IPS-11a (cell line): Measurements from ENCODE around the gene KRTAP19-2.
"Not testable (repeated sequence)": the region's sequence is repeated elsewhere in the genome, so short reads cannot be mapped to it uniquely, and the experiment has no call there.

Source experiments
- H3K4me3 ChIP-seq: one replicate; pipeline ENCODE4 v1.5.1; 2013; ENCODE audit warnings: low read depth, low read length, control low read depth

Gene KRTAP19-2, protein sequence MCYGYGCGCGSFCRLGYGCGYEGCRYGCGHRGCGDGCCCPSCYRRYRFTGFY

DNA sequence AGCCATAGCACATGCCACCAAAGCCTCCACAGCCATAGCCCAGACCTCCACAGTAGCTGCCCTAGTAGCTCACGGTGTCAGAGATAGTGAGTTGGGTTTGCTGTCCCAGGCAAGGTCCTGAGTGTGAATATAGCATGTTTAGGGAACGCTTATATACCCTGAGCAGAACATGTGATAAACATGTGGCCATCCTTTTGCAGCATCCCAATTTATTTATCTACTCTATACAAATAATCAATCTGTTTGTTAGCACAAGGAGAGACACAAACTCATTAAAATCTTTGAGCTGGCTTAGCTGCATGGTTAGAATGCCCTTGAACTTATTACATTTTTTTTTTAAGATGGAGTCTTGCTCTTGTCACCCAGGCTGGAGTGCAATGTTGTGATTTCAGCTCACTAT is at the start of gene KRTAP19-2:
TSS of gene KRTAP19-2 (minus strand) at position 101 of the 400 bp plus-strand sequence. CDS start at position 13, 88 bp downstream.
- H3K4me3 ChIP-seq = no peak within 1 kb of the TSS

DNA sequence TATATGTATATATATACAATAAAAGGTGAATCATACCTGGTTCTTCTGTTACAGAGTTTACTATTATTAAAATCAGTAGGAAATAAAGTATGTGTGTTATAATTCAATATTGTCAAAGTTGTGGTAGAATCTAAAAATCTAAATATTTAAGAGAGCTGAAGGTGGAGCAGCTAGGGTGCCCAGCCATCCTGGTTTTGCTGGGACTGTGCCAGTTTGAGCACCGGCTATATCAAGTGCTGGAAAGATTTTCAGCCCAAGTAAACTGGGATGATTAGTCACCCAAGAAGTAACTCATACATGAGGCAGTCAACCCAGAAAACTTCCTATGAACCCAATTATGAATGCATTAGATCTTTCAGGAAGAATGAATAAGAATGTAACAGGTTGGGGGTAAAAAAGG is 31.6 kb upstream of the KRTAP19-2 start:
- no peak overlapping the region for H3K4me3 ChIP-seq

DNA sequence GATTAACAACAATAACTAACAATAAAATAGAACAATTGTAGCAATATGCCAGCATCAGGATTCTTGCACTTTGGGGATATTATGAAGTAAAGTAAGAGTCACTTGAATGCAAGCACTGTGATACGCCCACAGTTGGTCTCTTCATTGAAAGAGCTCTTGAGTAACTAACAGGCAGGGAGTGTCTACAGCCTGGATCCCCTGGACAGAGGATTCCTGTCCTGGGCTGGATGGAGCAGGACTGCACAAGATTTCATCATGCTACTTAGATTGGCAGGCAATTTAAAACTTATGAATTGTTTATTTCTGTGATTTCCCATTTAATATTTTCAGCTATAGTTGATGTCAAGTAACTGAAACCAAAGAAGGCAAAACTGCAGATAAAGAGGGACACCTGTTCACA is 28.4 kb upstream of the KRTAP19-2 start:
- H3K4me3 ChIP-seq = no peak overlapping the region

DNA sequence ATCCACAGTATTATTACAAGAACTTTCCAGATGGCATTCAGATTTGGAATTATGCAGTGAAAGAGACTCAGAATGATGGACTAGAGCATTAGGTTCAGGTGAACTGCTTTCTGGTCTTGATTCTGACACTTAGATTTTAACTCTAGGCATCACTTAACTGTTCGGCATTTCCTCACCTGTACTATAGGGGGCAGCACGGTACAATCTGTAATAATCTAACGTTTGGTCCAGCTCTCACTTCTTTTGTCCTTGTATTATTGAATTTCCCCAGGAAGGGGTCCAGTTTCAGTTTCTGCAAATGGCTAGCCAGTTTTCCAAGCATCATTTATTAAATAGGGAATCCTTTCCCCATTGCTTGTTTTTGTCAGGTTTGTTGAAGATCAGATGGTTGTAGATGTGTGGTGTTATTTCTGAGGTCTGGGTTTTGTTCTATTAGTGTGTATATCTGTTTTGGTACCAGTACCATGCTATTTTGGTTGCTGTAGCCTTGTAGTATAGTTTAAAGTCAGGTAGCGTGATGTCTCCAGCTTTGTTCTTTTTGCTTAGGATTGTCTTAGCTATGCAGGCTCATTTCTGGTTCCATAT is 18.5 kb upstream of the KRTAP19-2 start:
- H3K4me3 ChIP-seq = not testable (repeated sequence)

DNA sequence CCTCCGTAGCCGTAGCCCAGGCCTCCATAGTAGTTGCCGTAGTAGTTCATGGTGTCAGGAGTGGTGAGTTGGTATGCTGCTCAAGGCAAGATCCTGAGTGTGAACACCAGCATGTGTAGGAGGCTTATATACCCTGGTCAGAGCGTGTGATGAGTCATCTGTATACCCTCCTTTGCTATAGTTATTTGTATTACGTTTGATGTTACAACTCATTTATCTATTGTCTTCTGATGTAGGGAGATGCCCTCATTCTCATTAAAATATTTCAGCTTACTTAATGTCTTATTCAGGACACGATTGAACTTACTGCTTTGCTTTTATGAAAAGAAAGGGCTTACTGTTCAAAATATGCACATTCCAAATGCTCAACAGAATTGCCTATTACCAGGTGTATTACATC is 14.8 kb upstream of the KRTAP19-2 start, which contains the start of gene KRTAP19-5:
TSS of gene KRTAP19-5 (minus strand) at position 101 of the 400 bp plus-strand sequence. CDS start at position 50, 51 bp downstream.
- no peak within 1 kb of the TSS for H3K4me3 ChIP-seq

DNA sequence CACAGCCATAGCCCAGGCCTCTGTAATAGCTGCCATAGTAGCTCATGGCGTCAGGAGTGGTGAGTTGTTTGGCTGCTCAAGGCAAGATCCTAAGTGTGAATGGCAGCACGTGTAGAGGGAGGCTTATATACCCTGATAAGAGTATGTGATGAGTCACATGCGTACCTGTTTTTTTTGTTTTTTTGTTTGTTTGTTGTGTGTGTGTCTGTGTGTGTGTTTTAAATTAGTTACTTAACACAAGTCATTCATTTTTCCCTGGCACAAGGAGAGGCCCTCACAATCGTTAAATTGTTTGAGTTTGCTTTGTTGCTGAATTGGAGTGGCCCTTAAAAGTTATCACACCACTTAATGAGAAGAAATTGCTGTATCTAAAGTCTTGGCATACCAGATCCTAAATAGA is 9.8 kb upstream of the KRTAP19-2 start, which contains the start of gene KRTAP19-4:
TSS of gene KRTAP19-4 (minus strand) at position 101 of the 400 bp plus-strand sequence. CDS start at position 46, 55 bp downstream.
- H3K4me3 ChIP-seq = no peak within 1 kb of the TSS

DNA sequence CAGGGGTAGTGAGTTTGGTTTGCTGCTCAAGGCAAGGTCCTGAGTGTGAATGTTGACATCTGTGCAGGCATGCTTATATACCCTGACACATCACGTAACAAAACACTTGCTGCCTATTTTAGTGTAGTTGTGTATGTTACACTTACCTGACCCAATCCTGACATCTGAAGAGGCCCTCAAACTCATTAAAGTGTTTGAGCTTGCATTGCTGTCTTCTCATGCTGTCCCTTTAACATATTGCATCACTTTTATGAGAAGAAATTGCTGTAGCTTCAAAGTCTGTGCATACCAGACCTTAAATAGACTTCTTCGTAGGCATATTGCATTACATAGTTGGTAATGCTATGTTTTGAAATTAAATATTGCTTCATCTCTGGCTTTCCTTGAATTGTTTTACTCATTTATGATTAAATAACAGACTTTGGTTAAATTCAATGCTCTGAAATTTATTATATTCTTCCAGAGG is 4.8 kb upstream of the KRTAP19-2 start, which contains the start of gene KRTAP19-3:
TSS of gene KRTAP19-3 (minus strand) at position 51 of the 466 bp plus-strand sequence. CDS start 56 bp downstream, outside the sequence.
- no peak within 1 kb of the TSS for H3K4me3 ChIP-seq

DNA sequence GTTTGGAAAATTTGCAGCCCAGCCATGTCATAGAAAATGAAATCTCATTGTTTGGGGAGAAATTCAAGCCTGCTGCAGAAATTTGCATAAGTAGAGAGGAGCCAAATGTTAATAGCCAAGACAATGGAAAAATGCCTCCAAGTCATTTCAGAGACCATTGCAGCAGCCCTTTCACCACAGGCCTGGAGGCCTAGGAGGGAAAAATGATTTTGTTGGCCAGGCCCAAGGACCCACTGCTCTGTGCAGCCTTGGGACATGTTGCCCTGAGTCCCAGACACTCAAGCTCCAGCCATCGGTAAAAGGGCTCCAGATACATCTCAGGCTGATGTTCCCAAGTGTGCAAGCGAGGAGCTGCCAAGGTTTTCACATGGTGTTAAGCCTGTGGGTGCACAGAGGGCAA is 1.1 kb downstream of the KRTAP19-2 start:
- H3K4me3 ChIP-seq = no peak overlapping the region

DNA sequence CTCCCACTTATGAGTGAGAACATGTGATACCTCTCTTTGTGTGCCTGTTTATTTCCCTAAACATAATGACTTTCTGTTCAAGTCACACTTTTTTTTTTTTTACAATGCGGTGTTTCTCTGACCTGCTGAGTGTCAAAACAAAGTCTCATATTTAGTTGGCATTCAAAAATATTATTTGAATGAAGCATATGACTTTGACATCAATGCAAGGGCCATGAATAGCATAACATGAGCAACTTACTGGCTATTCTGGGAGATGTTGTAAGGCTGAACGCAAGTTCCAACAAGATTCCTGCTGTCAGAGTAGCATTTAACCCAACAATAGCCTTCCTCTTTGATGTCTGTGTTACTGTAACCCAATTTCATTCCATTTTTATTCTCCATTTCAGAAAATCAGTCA is 5.1 kb downstream of the KRTAP19-2 start:
- no peak overlapping the region for H3K4me3 ChIP-seq

DNA sequence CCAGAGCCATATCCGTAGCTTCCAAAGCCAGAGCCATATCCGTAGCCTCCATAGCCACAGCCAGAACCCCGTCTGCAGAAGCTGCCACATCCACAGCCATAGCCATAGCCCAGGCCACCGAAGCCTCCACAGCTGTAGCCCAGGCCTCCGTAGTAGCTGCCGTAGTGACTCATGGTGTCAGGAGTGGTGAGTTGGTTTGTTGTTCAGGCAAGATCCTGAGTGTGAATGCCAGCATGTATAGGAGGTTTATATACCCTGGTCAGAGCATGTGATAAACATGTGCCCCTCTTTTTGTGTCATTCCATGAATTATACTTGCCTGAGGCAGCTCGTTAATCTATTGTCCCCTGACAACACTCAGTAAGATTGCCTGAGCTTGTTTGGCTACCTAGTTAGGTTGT is 7.1 kb downstream of the KRTAP19-2 start, which contains the start of gene KRTAP19-1:
TSS of gene KRTAP19-1 (minus strand) at position 223 of the 400 bp plus-strand sequence. CDS start at position 173, 50 bp downstream.
- H3K4me3 ChIP-seq = no peak within 1 kb of the TSS

DNA sequence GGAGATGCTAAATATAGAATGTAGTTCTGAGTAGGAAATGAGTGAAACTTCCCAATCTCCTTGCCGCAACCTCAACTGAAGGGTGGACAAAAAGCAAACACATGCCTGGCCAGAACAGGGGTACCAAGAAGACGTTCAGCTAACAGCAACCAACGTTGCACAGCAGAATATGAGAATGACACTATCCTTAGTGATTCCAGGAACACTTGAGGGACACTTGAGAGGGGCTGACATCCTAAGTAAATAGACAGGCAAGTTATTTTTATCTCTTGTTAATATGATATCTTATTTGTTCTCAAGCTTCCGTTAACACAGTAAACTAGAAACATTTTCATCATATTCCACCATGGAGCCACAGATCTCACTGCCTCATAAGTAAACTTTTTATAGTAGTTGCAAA is 8.0 kb downstream of the KRTAP19-2 start:
- no peak overlapping the region for H3K4me3 ChIP-seq

DNA sequence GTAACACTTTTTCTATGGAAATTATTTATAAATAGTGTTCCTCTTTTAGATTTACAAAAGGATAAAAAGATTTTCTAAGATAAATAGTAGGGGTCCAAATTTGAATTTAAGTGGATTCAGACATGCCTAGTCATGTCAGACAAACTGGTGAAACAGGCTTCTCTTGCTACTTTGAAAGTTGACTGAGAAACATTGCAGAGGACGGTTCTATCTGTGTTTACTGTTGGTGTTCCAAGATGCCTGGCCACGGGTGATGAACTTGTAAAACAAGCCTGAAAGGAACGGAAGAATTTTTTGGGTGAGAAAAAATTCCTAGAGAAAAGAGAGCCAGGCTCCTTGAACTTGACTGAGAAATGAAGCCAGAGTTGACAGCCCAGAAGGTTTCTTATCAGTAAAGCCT is 9.2 kb downstream of the KRTAP19-2 start:
- no peak overlapping the region for H3K4me3 ChIP-seq

DNA sequence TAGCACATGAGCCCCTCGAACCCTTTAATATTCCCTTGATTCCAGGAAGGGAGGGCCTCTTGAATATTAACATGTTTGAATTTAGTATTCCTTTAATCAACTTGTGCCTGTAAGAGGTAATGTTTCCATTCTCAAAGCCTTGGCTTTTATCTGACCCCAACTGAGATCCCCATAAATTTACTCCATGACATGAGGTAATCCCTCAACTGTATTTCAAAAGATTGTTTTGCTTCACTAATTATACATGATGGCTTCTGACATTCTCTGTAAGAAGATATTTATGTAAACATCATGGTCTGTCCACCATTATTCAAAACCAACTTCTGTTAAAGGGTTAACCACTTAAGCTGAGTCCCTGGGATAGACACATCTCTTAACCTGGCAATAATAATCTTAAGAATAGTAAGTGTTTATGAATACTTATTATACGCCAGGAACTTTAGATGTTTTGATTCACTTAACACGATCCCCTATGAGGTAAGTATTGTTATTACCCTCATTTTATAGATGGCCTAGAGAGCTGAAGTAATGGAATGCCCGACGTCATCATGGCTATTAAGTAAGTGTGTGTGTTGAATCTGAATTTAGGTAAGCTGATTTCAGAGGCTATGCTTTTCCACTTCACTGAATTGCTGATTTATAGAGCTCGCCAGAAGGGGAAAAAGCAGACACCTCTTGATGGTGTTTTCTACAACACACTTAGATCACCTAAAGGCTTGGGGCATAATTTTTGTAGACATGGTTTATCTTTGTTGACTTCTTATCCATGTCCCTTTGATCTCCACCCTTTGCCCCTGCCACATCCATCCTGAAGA is 18.1 kb downstream of the KRTAP19-2 start:
- no peak overlapping the region for H3K4me3 ChIP-seq

DNA sequence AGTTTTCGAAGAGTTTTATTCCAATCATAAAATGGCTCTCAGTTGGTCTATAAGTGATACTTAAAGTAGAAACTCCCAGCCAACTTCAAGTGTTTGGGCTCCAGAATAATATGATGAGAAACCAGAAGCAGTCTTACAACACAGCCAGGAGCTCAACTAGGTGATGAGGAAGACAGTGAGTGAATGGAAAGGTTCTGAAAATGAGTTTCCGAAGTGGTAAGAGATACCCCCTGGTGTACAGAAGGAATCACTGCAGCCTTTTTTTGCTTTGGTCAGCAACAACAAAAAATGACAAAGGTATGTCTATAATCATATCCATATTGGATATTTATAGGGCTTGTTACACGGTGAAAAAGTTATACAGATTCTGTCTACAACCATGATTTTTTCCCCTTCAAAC is 23.5 kb downstream of the KRTAP19-2 start:
- H3K4me3 ChIP-seq = no peak overlapping the region

DNA sequence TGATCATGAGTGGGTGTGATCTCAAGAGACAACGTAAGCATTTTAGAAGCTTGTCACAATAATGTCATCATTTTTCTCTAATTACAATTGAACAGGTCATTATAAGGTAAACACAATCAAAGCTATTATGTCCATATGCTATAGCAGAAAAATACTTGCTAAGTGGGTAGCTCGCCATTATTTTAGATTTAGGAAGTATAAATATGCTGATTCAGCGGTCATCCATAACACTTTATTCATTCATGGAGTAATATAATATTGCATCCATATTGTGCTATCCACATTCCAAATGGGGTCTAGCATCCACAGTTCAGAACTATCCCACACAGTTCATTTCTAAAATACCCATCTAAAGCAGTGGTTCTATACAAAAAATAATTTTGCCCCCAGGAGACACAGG is 38.7 kb downstream of the KRTAP19-2 start:
- H3K4me3 ChIP-seq = no peak overlapping the region

DNA sequence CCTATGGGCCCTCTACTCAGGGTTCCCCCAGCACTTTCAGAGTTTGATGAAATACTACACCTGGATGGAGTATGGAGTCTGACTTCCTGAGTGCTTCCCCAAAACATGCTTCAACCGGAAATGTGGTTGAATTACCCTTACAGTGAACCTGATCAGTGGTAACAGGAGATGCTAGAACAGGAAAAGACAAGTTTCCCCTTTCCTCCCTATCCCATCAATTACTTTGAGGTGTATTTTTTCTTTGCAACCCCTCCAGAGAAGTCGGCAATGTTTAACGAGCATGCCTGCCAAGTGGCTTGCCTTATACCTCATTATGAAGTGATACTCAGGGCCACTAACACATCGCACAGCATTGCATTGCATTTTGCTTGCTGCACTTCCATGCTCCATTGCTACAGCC is 40.2 kb downstream of the KRTAP19-2 start:
- H3K4me3 ChIP-seq = no peak overlapping the region

DNA sequence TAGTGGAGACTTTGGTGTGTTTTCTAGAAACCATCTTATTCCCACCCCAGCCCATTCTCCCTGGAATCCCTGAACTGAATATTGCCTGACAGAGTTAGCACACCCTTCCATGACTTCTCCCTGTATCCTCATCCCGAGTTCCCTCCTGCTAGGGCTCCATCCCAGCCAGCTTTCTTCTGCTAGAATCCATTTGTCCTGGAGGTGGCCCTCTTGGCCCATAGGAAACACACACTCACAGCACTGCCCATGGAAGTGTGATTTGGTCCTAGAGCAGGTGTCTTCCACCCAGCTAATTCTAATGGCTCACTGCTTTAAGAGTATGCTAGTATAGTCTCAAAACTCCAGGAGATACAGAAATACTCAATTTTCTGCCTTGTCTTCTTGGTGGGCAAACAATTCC is 43.0 kb downstream of the KRTAP19-2 start:
- H3K4me3 ChIP-seq = no peak overlapping the region

DNA sequence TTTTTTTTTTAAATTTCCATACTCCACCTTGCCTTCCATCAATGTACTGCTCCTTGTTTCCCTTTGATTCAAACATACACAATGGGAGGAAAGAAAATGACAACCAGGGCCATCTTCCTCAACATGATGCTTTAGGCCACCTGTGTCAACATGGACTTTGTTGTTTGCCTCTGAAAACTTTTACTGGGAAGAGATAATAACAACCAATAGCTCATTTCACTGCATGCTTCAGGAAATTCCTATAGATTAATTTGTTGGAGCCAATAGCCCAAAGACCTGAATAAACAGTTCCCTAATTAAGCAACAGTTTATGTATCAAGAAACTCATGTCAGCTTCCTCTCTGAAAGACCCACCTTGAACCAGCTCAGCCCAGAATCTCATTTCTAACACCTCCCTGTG is 44.0 kb downstream of the KRTAP19-2 start:
- H3K4me3 ChIP-seq = no peak overlapping the region

DNA sequence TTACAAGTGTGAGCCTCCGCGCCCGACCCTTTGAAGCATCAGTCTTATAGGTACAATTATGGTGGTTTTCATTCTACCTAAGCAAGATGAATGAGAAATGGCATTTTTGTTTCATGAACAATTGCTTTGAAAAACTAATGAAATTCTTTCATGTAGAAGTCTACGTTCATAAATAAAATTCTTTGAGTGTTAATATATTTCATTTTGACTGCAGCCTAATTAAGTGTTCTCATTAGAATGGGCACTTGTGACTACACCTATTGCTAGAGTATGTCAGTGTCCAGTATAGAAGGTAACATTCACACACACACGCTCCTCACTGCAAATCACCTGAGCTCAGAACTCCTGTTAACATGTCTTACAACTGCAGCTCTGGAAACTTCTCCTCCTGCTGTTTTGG is 47.3 kb downstream of the KRTAP19-2 start, which contains the start of gene KRTAP15-1:
TSS of gene KRTAP15-1 (plus strand) at position 301 of the 400 bp plus-strand sequence. CDS start at position 354, 53 bp downstream.
- H3K4me3 ChIP-seq = no peak within 1 kb of the TSS
